Thymus (tissue), 11 donors: Measurements from ENCODE around the gene LONRF3. TPM values are rescaled to one million over a fixed set of nuclear protein-coding genes. Genes with fewer than 3 reads are reported as not detected.

Source experiments
- DNase-seq, 9 donors: peaks; one replicate each; pipeline ENCODE4 v3.0.0-alpha.2; 2013; ENCODE audit warnings: low spot score in 9 of 9, low read depth in 6 of 9, missing footprints in 1 of 9
- H3K27ac ChIP-seq, 2 donors: one replicate each; pipeline ENCODE4 v1.5.1; 2013; ENCODE audit warnings: control low read depth in 1 of 2, low read depth in 1 of 2, low read length in 1 of 2, mild to moderate bottlenecking in 1 of 2, moderate library complexity in 1 of 2
- H3K27me3 ChIP-seq, 2 donors: one replicate each; pipeline ENCODE4 v1.5.1; 2013; ENCODE audit warnings: low read length in 1 of 2; ENCODE audit not compliant: control insufficient read depth in 2 of 2, insufficient read depth in 1 of 2
- H3K36me3 ChIP-seq, 2 donors: one replicate each; pipeline ENCODE4 v1.5.1; 2013; ENCODE audit warnings: low read length in 1 of 2, mild to moderate bottlenecking in 1 of 2, moderate library complexity in 1 of 2; ENCODE audit not compliant: control insufficient read depth in 2 of 2, insufficient read depth in 2 of 2
- H3K4me1 ChIP-seq, 2 donors: one replicate each; pipeline ENCODE4 v1.5.1; 2013; ENCODE audit warnings: low read length in 2 of 2; ENCODE audit not compliant: control insufficient read depth in 2 of 2, insufficient read depth in 2 of 2
- H3K4me3 ChIP-seq, 2 donors: one replicate each; pipeline ENCODE4 v1.5.1; 2013; ENCODE audit warnings: low read length in 2 of 2, control low read depth in 1 of 2, mild to moderate bottlenecking in 1 of 2
- H3K9me3 ChIP-seq, 2 donors: one replicate each; pipeline ENCODE4 v1.5.1; 2013; ENCODE audit warnings: low read length in 1 of 2, mild to moderate bottlenecking in 1 of 2; ENCODE audit not compliant: control insufficient read depth in 2 of 2, insufficient read depth in 1 of 2
- WGBS: extraction: QIAGEN DNeasy Blood & Tissue Kit; methylation state at CpG from one replicate; pipeline ENCODE4 v1.1.7; 2013; 5-methylcytosine and 5-hydroxymethylcytosine counted together
- polyA plus RNA-seq: library from polyadenylated mRNA; stranded (reverse); fragments of 200-250 nt; gene quantifications from one replicate; pipeline ENCODE4 v1.2.3, GENCODE V29; 2013
- total RNA-seq: library from RNA; stranded (reverse); fragments of 120-200 nt; gene quantifications from one replicate; pipeline ENCODE4 v1.2.4, GENCODE V29; 2013
- donor health status: healthy.

Gene LONRF3
- total and polyA plus RNA-seq, 2 donors = 0.19 to 0.25 TPM

GRCh38 chrX:119042996-119043395, 68.6 kb downstream of the LONRF3 start:
- H3K36me3 ChIP-seq = no peaks in the 10 kb centered on the region

GRCh38 chrX:119045884-119046283, 71.5 kb downstream of the LONRF3 start:
- no peak overlapping the region for H3K4me3 ChIP-seq
- H3K9me3 ChIP-seq = no peaks in the 10 kb centered on the region
- DNase-seq = no peak
- no peaks in the 10 kb centered on the region for H3K27me3 ChIP-seq
- no peaks in the 10 kb centered on the region for H3K4me1 ChIP-seq
- H3K27ac ChIP-seq = no peak overlapping the region
- no peaks in the 10 kb centered on the region for H3K36me3 ChIP-seq
- 93% methylated on average over 2 of the region's 2 CpGs for WGBS

More at GRCh38 chrX:119042996-119043395, 68.6 kb downstream of the LONRF3 start:
- Histone ChIP-seq H3K4me3 (no peak overlapping the region), H3K27me3 (no peaks in the 10 kb centered on the region), H3K27ac (no peak overlapping the region), H3K9me3 (no peaks in the 10 kb centered on the region), H3K4me1 (no peaks in the 10 kb centered on the region)
- 100% methylated on average over 1 of the region's 1 CpG for WGBS
- no peak for DNase-seq

GRCh38 chrX:119055687-119056086, 81.3 kb downstream of the LONRF3 start:
- Histone ChIP-seq H3K27ac (no peak overlapping the region), H3K36me3 (no peaks in the 10 kb centered on the region), H3K9me3 (no peaks in the 10 kb centered on the region), H3K27me3 (no peaks in the 10 kb centered on the region), H3K4me1 (no peaks in the 10 kb centered on the region), H3K4me3 (no peak overlapping the region)
- no peak for DNase-seq
- WGBS = 85% methylated on average over 2 of the region's 2 CpGs

GRCh38 chrX:119062750-119063374, 88.4 kb downstream of the LONRF3 start:
- Histone ChIP-seq H3K4me3 (no peak overlapping the region), H3K9me3 (no peaks in the 10 kb centered on the region), H3K27me3 (no peaks in the 10 kb centered on the region), H3K36me3 (no peaks in the 10 kb centered on the region), H3K27ac (no peak overlapping the region), H3K4me1 (no peaks in the 10 kb centered on the region)
- DNase-seq = no peak
- 93% methylated on average over 6 of the region's 6 CpGs for WGBS

- no peak overlapping the region for H3K27ac ChIP-seq
- H3K9me3 ChIP-seq = no peaks in the 10 kb centered on the region
- no peak for DNase-seq
- H3K27me3 ChIP-seq = no peaks in the 10 kb centered on the region
- H3K4me1 ChIP-seq = no peaks in the 10 kb centered on the region
- no peaks in the 10 kb centered on the region for H3K36me3 ChIP-seq
- WGBS = 97% methylated on average over 7 of the region's 7 CpGs
- H3K4me3 ChIP-seq = no peak overlapping the region
Observed at GRCh38 chrX:119063428-119063827, 89.0 kb downstream of the LONRF3 start.

GRCh38 chrX:119067023-119067739, 92.8 kb downstream of the LONRF3 start:
- H3K9me3 ChIP-seq = no peaks in the 10 kb centered on the region
- 3% methylated on average over 7 of the region's 7 CpGs for WGBS
- H3K27ac ChIP-seq = no peak overlapping the region
- H3K27me3 ChIP-seq = no peaks in the 10 kb centered on the region
- no peaks in the 10 kb centered on the region for H3K36me3 ChIP-seq
- H3K4me1 ChIP-seq = no peaks in the 10 kb centered on the region
- peak in 3 of 9 donors; percentile 0 to 19 (median 18) for DNase-seq
- H3K4me3 ChIP-seq = no peak overlapping the region

Other genes with a start within 250 kb of the LONRF3 start
- 14.4 TPM for gene IL13RA1, start 247.0 kb upstream of the LONRF3 start, total RNA-seq
- gene IL13RA1, start 247.0 kb upstream of the LONRF3 start, polyA plus RNA-seq = 38.5 TPM
- gene ZCCHC12, start 150.8 kb upstream of the LONRF3 start, total RNA-seq = 0.28 TPM
- 4.6 TPM for gene ZCCHC12, start 150.8 kb upstream of the LONRF3 start, polyA plus RNA-seq
- not detected for gene CT47C1, start 98.4 kb downstream of the LONRF3 start, total RNA-seq
- gene CT47C1, start 98.4 kb downstream of the LONRF3 start, polyA plus RNA-seq = not detected
- 0.09 TPM for gene KIAA1210, start 153.2 kb downstream of the LONRF3 start, total RNA-seq
- 0.16 TPM for gene KIAA1210, start 153.2 kb downstream of the LONRF3 start, polyA plus RNA-seq